Retinal pigment epithelial cell (primary cell): ENCODE data around the gene SCAMP3.

Experiments
- DNase-seq: peaks from one replicate; pipeline ENCODE4 v3.0.0-alpha.2; 2010; ENCODE audit warnings: low read depth
- H3K4me3 ChIP-seq: 2 replicates; pipeline ENCODE4 v1.5.1; 2011; ENCODE audit warnings: mild to moderate bottlenecking, low read length, control low read depth, moderate library complexity
- TF ChIP-seq, protein P1 (sequence below): conservative IDR thresholded peaks from 2 replicates; pipeline ENCODE4 v1.5.1; 2011; ENCODE audit warnings: low read depth, low read length, control low read depth, inconsistent platforms

SCAMP3 gene

DNA sequence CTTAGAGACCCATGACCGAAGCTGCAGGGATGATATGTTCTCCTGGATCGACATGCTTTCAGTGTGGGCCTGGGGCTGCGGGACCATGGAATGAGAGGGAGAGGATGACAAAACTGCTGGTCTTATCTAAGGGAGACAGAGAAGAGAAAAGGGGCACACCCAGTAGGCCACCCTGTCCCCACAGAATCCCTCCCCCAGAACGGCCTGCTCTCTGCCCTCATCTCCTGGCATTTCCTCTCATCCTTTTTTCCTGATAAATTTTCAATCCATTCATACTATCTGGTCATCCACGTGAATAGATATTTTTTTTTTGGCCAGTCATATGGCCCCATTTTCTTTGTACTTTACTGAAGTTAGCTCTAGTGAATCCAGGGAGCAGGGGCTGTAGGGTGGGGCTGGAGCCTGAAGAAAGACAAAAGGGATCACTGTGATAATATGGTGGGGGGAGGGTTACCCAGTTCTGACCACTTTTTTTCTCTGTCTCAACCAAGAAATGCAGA, 39.2 kb upstream of the SCAMP3 start, which contains the start of gene PKLR:
PKLR (minus strand) TSS at position 97 of the 500 bp plus-strand sequence; CDS start at position 54, 43 bp downstream.
- TF ChIP-seq, protein P1, sequence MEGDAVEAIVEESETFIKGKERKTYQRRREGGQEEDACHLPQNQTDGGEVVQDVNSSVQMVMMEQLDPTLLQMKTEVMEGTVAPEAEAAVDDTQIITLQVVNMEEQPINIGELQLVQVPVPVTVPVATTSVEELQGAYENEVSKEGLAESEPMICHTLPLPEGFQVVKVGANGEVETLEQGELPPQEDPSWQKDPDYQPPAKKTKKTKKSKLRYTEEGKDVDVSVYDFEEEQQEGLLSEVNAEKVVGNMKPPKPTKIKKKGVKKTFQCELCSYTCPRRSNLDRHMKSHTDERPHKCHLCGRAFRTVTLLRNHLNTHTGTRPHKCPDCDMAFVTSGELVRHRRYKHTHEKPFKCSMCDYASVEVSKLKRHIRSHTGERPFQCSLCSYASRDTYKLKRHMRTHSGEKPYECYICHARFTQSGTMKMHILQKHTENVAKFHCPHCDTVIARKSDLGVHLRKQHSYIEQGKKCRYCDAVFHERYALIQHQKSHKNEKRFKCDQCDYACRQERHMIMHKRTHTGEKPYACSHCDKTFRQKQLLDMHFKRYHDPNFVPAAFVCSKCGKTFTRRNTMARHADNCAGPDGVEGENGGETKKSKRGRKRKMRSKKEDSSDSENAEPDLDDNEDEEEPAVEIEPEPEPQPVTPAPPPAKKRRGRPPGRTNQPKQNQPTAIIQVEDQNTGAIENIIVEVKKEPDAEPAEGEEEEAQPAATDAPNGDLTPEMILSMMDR = no peak
- H3K4me3 ChIP-seq = no peak within 1 kb of the TSS

DNA sequence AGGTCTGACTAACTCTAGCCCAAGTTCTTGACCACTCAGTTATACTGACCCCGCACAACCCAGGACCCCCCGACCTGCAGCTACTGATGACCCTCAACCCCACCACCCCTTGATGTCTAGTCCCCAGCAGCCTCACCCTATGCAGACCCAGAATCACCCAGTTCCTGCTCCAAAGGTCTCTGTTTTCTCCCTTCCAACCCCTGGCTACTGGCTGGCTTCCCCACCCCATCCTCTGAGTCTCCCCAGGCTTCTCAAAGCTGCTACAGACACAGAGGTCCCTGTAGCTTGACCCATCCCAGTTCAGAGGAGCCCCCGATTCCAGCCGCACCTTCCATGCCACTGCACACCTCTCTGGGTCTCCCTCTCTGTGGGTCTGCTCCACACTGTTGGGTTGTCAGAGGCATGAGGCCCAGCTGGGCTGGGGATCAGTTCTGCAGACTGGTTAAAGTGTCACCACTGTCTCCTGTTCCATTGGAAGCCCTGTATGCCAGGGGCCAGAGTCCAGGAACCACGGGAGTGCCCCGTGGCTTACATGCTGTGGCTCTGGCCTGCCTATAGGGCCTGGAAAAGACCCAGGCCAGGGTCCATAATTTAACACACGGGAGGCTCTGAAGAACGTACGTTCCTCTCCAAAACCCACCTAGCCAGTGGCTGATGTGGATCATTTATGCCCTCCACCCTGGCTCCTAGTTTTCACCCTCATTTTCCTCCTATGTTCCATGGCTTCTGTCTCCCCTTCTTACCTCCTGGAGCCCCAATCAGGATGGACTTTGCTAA, 38.6 kb upstream of the SCAMP3 start:
- H3K4me3 ChIP-seq = no peak overlapping the region
- no peak for DNase-seq
- TF ChIP-seq, protein P1 = no peak

More for the DNA sequence above, 39.2 kb upstream of the SCAMP3 start, which contains the start of gene PKLR:
- no peak for DNase-seq

DNA sequence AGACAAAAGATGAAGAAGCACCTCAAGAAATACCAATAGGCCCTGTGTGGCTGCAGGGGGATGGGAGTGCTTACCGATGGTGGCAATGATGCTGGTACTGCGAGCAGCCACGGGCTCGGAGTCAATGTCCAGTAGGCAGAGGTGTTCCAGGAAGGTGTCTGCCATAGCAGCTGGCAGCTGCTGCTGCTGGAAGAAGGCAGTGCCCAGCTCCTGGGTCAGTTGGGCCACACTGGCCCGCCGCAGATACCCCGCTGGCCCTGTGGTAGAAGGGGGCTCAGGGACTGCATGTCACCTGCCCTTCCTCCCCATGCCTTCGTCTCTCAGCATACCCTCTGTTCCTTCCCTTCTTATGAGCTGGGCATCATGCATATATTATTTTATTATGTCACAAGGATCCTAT, 37.9 kb upstream of the SCAMP3 start:
- no peak overlapping the region for H3K4me3 ChIP-seq
- no peak for DNase-seq
- TF ChIP-seq, protein P1 = no peak

DNA sequence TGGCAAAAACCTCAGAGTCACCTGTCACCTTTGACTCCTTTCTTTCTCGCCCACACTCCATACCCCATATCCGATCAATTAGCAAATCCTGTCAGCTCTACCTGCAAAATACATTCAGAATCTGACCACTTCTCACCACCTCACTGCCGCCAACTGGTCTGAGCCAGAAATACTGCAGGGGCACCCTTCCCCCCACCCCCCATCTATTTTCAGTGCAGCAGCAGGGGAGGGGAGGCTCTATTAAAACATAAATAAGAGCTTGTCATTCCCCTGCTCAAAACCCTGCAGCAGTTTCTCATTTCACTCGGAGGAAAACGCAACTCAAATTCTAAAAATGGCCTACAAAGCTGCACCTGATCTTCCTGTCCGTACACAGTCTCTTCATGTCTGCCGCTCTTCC, 35.2 kb upstream of the SCAMP3 start:
- TF ChIP-seq, protein P1 = no peak
- H3K4me3 ChIP-seq = no peak overlapping the region
- no peak for DNase-seq

DNA sequence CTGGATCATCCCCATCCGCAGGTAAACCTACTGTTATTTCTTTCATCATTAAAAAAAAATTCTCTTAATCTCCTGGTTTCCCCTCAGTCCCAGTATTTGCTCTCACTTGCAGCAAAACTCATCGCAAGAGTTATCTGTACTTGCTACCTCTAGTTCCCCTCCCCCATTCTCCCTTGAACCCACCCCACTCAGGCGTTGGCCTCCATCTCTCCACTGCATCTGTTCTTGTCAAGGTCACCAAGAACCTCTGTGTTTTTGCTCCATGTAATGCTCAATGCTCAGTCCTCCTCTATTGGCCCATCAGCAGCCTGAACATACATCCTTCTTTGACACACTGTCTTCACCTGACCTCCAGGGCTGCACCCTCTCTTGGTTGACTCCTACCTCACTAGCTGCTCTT, 34.5 kb upstream of the SCAMP3 start:
- DNase-seq = no peak

DNA sequence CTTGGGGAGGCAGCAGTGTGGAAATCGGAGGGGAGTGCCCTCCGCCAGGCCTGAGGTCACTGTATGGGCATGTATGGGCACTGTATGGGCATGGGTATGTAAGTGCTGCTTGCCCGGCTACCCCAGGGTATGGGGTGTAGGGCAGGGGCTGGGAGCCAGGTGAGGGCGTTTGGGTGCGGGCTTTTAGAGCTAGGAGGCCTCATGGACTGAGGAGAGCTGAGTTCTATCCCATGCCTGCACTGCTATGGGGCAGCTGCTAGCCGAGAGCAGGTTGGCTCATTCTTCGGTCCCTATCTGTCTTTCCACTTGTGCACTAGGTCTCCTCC, 33.7 kb upstream of the SCAMP3 start:
- DNase-seq = no peak
- no peak overlapping the region for H3K4me3 ChIP-seq
- TF ChIP-seq, protein P1 = no peak

More for the DNA sequence above, 34.5 kb upstream of the SCAMP3 start:
- H3K4me3 ChIP-seq = no peak overlapping the region
- TF ChIP-seq, protein P1 = no peak
